ENCODE data around the gene IMPA2.

IMPA2 gene

DNA sequence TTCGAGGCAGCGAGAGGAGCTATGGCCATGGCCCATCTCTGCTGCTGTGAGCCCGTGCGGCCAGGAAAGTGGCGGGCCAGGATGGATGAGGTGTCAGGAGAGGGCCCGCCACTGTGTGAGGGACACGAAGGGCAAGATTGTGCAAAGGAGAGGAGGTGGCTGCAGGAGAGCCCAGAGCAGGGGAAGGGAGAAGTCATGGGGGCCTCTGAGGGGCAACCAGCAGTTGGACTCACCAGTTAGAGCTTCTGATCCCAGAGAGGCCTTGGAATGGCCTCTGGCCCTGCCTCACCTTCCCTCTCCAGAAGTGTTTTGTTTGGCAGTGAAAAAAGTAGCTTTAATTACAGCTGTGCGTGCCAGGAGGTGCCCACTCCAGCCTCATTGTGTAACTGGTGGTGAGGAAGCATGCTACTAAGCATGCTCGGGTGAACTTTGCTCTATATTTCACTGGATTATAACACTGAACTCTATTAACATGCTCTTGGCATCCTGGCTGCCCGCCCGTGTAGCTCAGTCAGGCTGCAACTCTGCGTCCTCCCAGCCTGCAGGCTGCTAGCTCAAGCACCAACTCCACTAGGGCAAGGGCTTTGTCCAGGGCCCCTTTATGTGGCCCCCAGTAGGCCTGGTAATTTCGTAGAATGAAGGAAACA lies 34.2 kb downstream of the IMPA2 start:
- Histone ChIP-seq H4K20me1 (ENCODE audit: insufficient read depth, low read length) (no peaks in the 10 kb centered on the region), H3K4me1 (ENCODE audit: low read length) (no peaks in the 10 kb centered on the region), H3K79me2 (ENCODE audit: low read length) (no peaks in the 10 kb centered on the region), H3K4me3 (ENCODE audit: low read length) (no peak overlapping the region), H3K4me2 (ENCODE audit: low read length) (no peak overlapping the region), H3K27ac (ENCODE audit: low read length) (no peak overlapping the region), H3K36me3 (replicated peaks; ENCODE audit: low read depth, low read length) (no peaks in the 10 kb centered on the region), H3K27me3 (ENCODE audit: low read depth, low read length) (no peaks in the 10 kb centered on the region), H3K9ac (ENCODE audit: low read length) (no peak overlapping the region), H3K9me3 (ENCODE audit: insufficient read depth, low read length) (no peaks in the 10 kb centered on the region), H2AFZ (ENCODE audit: low read depth, low read length) (no peak overlapping the region)
- no peak for TF ChIP-seq EZH2phosphoT487 (IDR thresholded peaks at IDR 0.05; ENCODE audit: low read depth)
- TF ChIP-seq, protein P1, sequence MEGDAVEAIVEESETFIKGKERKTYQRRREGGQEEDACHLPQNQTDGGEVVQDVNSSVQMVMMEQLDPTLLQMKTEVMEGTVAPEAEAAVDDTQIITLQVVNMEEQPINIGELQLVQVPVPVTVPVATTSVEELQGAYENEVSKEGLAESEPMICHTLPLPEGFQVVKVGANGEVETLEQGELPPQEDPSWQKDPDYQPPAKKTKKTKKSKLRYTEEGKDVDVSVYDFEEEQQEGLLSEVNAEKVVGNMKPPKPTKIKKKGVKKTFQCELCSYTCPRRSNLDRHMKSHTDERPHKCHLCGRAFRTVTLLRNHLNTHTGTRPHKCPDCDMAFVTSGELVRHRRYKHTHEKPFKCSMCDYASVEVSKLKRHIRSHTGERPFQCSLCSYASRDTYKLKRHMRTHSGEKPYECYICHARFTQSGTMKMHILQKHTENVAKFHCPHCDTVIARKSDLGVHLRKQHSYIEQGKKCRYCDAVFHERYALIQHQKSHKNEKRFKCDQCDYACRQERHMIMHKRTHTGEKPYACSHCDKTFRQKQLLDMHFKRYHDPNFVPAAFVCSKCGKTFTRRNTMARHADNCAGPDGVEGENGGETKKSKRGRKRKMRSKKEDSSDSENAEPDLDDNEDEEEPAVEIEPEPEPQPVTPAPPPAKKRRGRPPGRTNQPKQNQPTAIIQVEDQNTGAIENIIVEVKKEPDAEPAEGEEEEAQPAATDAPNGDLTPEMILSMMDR (IDR thresholded peaks at IDR 0.05; ENCODE audit: low read depth, low read length), result no peak

DNA sequence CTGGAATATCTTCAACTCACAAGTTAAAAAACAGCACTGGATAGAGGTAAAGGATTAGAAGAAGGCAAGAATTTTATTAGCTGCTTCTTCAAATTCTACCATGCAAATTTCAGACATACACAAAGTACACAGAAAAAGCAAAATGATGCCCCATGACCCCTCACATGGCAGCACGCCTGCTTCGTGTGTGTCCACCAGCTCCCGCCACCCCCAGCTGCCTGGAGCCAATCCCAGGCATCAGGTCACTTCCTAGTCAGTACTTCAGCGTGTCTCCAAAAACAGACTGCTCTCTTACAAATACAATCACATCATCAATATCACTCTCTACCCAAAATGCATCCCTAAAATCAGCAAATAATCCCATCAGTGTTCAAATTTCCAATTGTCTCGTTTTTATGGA lies 35.8 kb downstream of the IMPA2 start:
- Histone ChIP-seq H3K27ac (ENCODE audit: low read length) (no peak overlapping the region), H3K9me3 (ENCODE audit: insufficient read depth, low read length) (no peaks in the 10 kb centered on the region), H3K4me3 (ENCODE audit: low read length) (no peak overlapping the region), H3K36me3 (replicated peaks; ENCODE audit: low read depth, low read length) (no peaks in the 10 kb centered on the region), H3K4me2 (ENCODE audit: low read length) (no peak overlapping the region), H3K9ac (ENCODE audit: low read length) (no peak overlapping the region), H3K4me1 (ENCODE audit: low read length) (no peaks in the 10 kb centered on the region), H3K79me2 (ENCODE audit: low read length) (no peaks in the 10 kb centered on the region), H3K27me3 (ENCODE audit: low read depth, low read length) (no peaks in the 10 kb centered on the region), H2AFZ (ENCODE audit: low read depth, low read length) (no peak overlapping the region), H4K20me1 (ENCODE audit: insufficient read depth, low read length) (no peaks in the 10 kb centered on the region)
- TF ChIP-seq, protein P1 (IDR thresholded peaks at IDR 0.05; ENCODE audit: low read depth, low read length), result no peak
- TF ChIP-seq EZH2phosphoT487 (IDR thresholded peaks at IDR 0.05; ENCODE audit: low read depth), result no peak

DNA sequence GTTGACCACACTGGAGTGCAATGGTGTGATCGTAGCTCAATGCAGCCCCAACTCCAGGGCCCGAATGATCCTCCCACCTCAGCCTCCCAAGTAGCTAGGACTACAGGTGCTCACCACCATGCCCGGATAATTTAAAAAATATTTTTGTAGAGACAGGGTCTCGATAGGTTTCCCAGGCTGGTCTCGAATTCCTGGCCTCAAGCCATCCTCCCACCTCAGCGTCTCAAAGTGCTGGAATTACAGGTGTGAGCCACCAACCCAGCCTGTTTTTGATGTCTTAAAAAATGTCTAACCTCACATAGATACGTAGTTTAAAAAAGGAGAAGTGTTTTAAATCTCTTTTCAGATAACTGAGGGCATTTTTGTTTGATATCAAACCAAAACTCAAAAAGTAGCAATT lies 37.6 kb downstream of the IMPA2 start:
- H3K36me3 ChIP-seq (replicated peaks; ENCODE audit: low read depth, low read length), result no peaks in the 10 kb centered on the region
- no peak overlapping the region for H2AFZ ChIP-seq (ENCODE audit: low read depth, low read length)
- no peaks in the 10 kb centered on the region for H3K79me2 ChIP-seq (ENCODE audit: low read length)
- no peaks in the 10 kb centered on the region for H3K9me3 ChIP-seq (ENCODE audit: insufficient read depth, low read length)
- no peaks in the 10 kb centered on the region for H4K20me1 ChIP-seq (ENCODE audit: insufficient read depth, low read length)
- no peak overlapping the region for H3K9ac ChIP-seq (ENCODE audit: low read length)
- no peak overlapping the region for H3K27ac ChIP-seq (ENCODE audit: low read length)
- H3K4me2 ChIP-seq (ENCODE audit: low read length), result no peak overlapping the region
- H3K27me3 ChIP-seq (ENCODE audit: low read depth, low read length), result no peaks in the 10 kb centered on the region
- TF ChIP-seq, protein P1 (IDR thresholded peaks at IDR 0.05; ENCODE audit: low read depth, low read length), result no peak
- TF ChIP-seq EZH2phosphoT487 (IDR thresholded peaks at IDR 0.05; ENCODE audit: low read depth), result no peak
- H3K4me3 ChIP-seq (ENCODE audit: low read length), result no peak overlapping the region
- no peaks in the 10 kb centered on the region for H3K4me1 ChIP-seq (ENCODE audit: low read length)

DNA sequence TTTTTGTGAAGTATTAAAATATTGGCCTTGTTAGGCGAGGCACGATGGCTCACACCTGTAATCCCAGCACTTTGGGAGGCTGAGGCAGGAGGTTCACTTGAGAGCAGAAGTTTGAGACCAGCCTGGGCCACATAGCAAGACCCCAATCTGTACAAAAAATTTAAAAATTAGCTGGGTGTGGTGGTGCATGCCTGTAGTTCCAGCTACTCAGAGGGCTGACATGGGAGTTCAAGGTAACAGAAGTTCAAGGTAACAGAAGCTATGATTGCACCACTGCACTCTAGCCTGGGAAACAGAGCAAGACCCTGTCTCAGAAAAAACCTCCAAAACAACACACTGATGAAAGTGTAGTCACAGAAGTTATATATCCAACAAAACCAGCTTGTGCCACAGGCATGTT lies 39.8 kb downstream of the IMPA2 start:
- Histone ChIP-seq H4K20me1 (ENCODE audit: insufficient read depth, low read length) (no peaks in the 10 kb centered on the region), H3K27ac (ENCODE audit: low read length) (no peak overlapping the region), H3K4me1 (ENCODE audit: low read length) (no peaks in the 10 kb centered on the region), H3K4me2 (ENCODE audit: low read length) (no peak overlapping the region), H3K9ac (ENCODE audit: low read length) (no peak overlapping the region), H3K9me3 (ENCODE audit: insufficient read depth, low read length) (no peaks in the 10 kb centered on the region), H3K36me3 (replicated peaks; ENCODE audit: low read depth, low read length) (no peaks in the 10 kb centered on the region), H2AFZ (ENCODE audit: low read depth, low read length) (no peak overlapping the region), H3K27me3 (ENCODE audit: low read depth, low read length) (no peaks in the 10 kb centered on the region), H3K4me3 (ENCODE audit: low read length) (no peak overlapping the region), H3K79me2 (ENCODE audit: low read length) (no peaks in the 10 kb centered on the region)
- TF ChIP-seq, protein P1 (IDR thresholded peaks at IDR 0.05; ENCODE audit: low read depth, low read length), result no peak
- no peak for TF ChIP-seq EZH2phosphoT487 (IDR thresholded peaks at IDR 0.05; ENCODE audit: low read depth)

All from OCI-LY3 (cell line).